ENCODE results near the gene CEP85L.

GRCh38 chr6:118650582-118651281 lies 659 bp downstream of the CEP85L start:
- TF ChIP-seq EZH2 (IDR thresholded peaks at IDR 0.05; ENCODE audit: borderline replicate concordance, low read depth, low read length, severe bottlenecking): no peak
- TF ChIP-seq CTCF (IDR thresholded peaks at IDR 0.05; ENCODE audit: borderline replicate concordance, extremely low read depth, low read length, poor library complexity, severe bottlenecking): no peak
